ENCODE measurements around the gene TSHZ3.
A peak's percentile ranks its signal among the peaks of the same experiment; 100 is the strongest.

TSHZ3 gene

GRCh38 chr19:31349160-31349881 is at the start of gene TSHZ3:
Gene TSHZ3, minus strand, starts transcription at chr19:31349436. Its CDS starts 217 bp downstream, at chr19:31349219.
- peak within 1 kb of the TSS; percentile 82 for H3K4me3 ChIP-seq (ENCODE audit: control insufficient read depth, low read depth, low read length)
- DNase-seq (ENCODE audit: low read depth): peak; percentile 91
- TF ChIP-seq CTCF (conservative IDR thresholded peaks at IDR 0.05; ENCODE audit: control insufficient read depth, insufficient read depth, low read depth, low read length): no peak

- no peak for TF ChIP-seq CTCF (conservative IDR thresholded peaks at IDR 0.05; ENCODE audit: control insufficient read depth, insufficient read depth, low read depth, low read length)
- no peak overlapping the region for H3K4me3 ChIP-seq (ENCODE audit: control insufficient read depth, low read depth, low read length)
- no peak for DNase-seq (ENCODE audit: low read depth)
These were observed 48.1 kb upstream of the TSHZ3 start for GRCh38 chr19:31397308-31397707.

- TF ChIP-seq CTCF (conservative IDR thresholded peaks at IDR 0.05; ENCODE audit: control insufficient read depth, insufficient read depth, low read depth, low read length): no peak
- DNase-seq (ENCODE audit: low read depth): peak; percentile 36
- H3K4me3 ChIP-seq (ENCODE audit: control insufficient read depth, low read depth, low read length): no peak overlapping the region
These were observed 43.2 kb upstream of the TSHZ3 start for GRCh38 chr19:31392464-31392863.

- no peak for DNase-seq (ENCODE audit: low read depth)
- TF ChIP-seq CTCF (conservative IDR thresholded peaks at IDR 0.05; ENCODE audit: control insufficient read depth, insufficient read depth, low read depth, low read length): no peak
- H3K4me3 ChIP-seq (ENCODE audit: control insufficient read depth, low read depth, low read length): no peak overlapping the region
These were observed 42.3 kb upstream of the TSHZ3 start for GRCh38 chr19:31391518-31391917.

- no peak for TF ChIP-seq CTCF (conservative IDR thresholded peaks at IDR 0.05; ENCODE audit: control insufficient read depth, insufficient read depth, low read depth, low read length)
- no peak for DNase-seq (ENCODE audit: low read depth)
- no peak overlapping the region for H3K4me3 ChIP-seq (ENCODE audit: control insufficient read depth, low read depth, low read length)
These were observed 41.5 kb upstream of the TSHZ3 start for GRCh38 chr19:31390711-31391110.

- DNase-seq (ENCODE audit: low read depth): no peak
- no peak for TF ChIP-seq CTCF (conservative IDR thresholded peaks at IDR 0.05; ENCODE audit: control insufficient read depth, insufficient read depth, low read depth, low read length)
- H3K4me3 ChIP-seq (ENCODE audit: control insufficient read depth, low read depth, low read length): no peak overlapping the region
These were observed 40.6 kb upstream of the TSHZ3 start for GRCh38 chr19:31389874-31390273.
